ENCODE data around the gene SMURF2. TPM values are rescaled to one million over a fixed set of nuclear protein-coding genes. Genes with fewer than 3 reads are reported as not detected.
"Not testable (repeated sequence)": the region's sequence is repeated elsewhere in the genome, so short reads cannot be mapped to it uniquely, and the experiment has no call there.

SMURF2 gene
- total and polyA plus RNA-seq, 11 donors: 3.6 to 17.5 (median 12.2) TPM

DNA sequence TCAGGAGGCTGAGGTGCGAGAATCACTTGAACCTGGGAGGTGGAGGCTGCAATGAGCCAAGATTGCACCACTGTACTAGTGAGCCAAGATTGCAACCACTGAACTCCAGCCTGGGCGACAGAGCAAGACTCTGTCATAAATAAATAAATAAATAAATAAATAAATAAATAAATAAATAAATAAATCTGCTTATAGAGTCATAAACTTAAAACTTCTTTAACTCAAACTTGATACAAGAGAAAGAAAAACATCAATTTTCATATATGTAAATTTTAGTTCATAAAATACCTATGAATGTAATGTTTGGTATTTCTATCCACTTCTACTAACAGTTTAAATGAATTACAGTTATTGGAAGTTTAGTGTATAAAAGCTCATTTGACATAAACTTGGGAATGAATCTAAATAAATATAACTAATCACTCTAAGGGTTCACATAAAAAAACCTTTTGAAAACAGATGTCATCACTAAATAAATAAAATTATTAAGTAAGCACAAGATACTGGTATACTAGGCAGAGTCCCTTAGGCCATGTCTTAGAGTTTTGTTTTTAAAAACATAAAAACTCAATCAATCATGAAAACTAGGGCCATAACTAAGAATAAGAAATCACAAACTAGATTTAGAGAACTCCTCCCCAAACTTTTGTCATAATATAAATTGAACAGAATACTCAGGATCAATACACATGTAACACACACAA lies 54.1 kb downstream of the SMURF2 start:
- Histone ChIP-seq H3K27me3 (no peaks in the 10 kb centered on the region), H3K9me3 (peaks cover 0 to 10% (median 0%) of the 10 kb centered on the region in 12 donors), H3K36me3 (no peaks in the 10 kb centered on the region), H3K4me1 (peaks cover 0 to 35% (median 15%) of the 10 kb centered on the region in 12 donors), H3K27ac (peak overlapping the region in 1 of 12 donors; percentile 11), H3K4me3 (no peak overlapping the region)
- no peak for TF ChIP-seq POLR2A (IDR thresholded peaks at IDR 0.05)
- WGBS, 4 donors: 66 to 99% (median 96%) methylated on average over 2 of the region's 2 CpGs
- ATAC-seq: no peak
- DNase-seq: no peak
- intact Hi-C loops (cut with DNase I): no loop called here

DNA sequence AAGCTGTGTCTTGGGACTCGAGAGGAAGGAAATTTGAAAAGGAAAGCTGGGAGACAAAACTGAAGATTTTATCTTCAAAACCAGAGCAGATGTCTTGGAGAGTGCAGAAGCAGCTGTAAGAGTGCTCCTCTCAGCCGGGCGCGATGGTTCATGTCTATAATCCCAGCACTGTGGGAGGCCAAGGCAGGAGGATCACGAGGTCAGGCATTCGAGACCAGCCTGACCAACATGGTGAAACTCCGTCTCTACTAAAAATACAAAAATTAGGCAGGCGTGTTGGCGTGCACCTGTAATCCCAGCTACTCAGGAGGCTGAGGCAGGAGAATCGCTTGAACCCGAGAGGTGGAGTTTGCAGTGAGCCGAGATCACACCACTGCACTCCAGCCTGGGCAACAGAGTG lies 57.6 kb downstream of the SMURF2 start:
- peaks cover 0 to 29% (median 7%) of the 10 kb centered on the region in 12 donors for H3K4me1 ChIP-seq
- H3K27ac ChIP-seq, H3K27me3 ChIP-seq, H3K4me3 ChIP-seq, H3K36me3 ChIP-seq, H3K9me3 ChIP-seq, DNase-seq: not testable (repeated sequence)
- intact Hi-C loops (cut with DNase I): loop anchor here in 1 of 10 donors (5.0 kb wide), 1 partner anchor 37 kb away; no protein-coding TSS in a partner anchor
- ATAC-seq: peak in 1 of 4 donors; percentile 34
- 69 to 79% (median 72%) methylated on average over 12 of the region's 12 CpGs for WGBS, 4 donors

DNA sequence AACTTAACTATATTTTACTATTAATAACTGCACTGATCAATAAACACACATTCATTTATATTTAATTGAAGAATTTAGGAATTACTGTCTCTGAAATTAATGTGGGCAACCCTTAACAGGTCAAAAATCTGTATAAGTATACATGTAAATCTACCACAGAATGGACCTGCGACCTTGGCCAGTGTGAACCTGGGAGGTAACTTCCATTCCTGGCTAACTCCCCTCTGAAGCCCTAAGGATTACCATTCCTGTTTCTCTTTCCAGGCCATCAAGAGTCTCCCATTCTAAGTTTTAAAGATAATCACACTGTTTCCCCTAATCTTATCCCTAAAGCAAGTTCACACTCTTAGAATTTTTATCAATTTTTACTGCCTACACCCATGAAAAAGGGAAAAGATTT lies 58.1 kb downstream of the SMURF2 start:
- TF ChIP-seq, protein P1, sequence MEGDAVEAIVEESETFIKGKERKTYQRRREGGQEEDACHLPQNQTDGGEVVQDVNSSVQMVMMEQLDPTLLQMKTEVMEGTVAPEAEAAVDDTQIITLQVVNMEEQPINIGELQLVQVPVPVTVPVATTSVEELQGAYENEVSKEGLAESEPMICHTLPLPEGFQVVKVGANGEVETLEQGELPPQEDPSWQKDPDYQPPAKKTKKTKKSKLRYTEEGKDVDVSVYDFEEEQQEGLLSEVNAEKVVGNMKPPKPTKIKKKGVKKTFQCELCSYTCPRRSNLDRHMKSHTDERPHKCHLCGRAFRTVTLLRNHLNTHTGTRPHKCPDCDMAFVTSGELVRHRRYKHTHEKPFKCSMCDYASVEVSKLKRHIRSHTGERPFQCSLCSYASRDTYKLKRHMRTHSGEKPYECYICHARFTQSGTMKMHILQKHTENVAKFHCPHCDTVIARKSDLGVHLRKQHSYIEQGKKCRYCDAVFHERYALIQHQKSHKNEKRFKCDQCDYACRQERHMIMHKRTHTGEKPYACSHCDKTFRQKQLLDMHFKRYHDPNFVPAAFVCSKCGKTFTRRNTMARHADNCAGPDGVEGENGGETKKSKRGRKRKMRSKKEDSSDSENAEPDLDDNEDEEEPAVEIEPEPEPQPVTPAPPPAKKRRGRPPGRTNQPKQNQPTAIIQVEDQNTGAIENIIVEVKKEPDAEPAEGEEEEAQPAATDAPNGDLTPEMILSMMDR (IDR thresholded peaks at IDR 0.05): no peak
- no peak for TF ChIP-seq POLR2A (IDR thresholded peaks at IDR 0.05)
- no peak overlapping the region for H3K4me3 ChIP-seq
- intact Hi-C loops (cut with DNase I): loop anchor here in 1 of 10 donors (5.0 kb wide), 1 partner anchor 37 kb away; no protein-coding TSS in a partner anchor

DNA sequence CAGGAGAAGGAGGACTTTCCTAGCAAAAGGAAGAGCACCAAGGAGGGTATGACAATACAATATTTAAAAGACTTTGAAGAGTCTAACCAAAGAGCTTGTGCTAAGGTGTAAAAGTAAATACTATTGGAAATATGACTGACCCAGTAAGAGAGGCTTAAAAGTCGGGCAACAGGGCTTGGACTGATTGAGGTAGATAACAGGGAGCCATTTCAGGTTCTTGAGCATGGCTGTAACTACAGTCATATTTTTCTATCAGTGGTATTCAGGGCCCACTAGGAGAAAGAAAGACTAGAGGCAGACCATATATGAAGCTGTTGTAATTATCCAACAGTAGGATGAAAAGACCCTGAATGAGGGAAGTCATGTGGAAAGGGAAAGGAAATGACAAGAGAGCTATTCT lies 62.3 kb downstream of the SMURF2 start:
- H3K27me3 ChIP-seq: no peaks in the 10 kb centered on the region
- no peak overlapping the region for H3K4me3 ChIP-seq
- TF ChIP-seq, protein P1 (IDR thresholded peaks at IDR 0.05): no peak
- no peak for TF ChIP-seq POLR2A (IDR thresholded peaks at IDR 0.05)
- WGBS, 4 donors: 74 to 94% (median 91%) methylated on average over 1 of the region's 1 CpG
- intact Hi-C loops (cut with DNase I): loop anchor here in 1 of 10 donors (5.0 kb wide), 1 partner anchor 33 kb away; no protein-coding TSS in a partner anchor
- no peaks in the 10 kb centered on the region for H3K9me3 ChIP-seq
- H3K27ac ChIP-seq: no peak overlapping the region
- ATAC-seq (no peak), DNase-seq (no peak)
- H3K36me3 ChIP-seq: peaks cover 0 to 32% (median 28%) of the 10 kb centered on the region in 9 donors
- peaks cover 0 to 28% (median 7%) of the 10 kb centered on the region in 12 donors for H3K4me1 ChIP-seq

More for the DNA sequence above, 58.1 kb downstream of the SMURF2 start:
- ATAC-seq: no peak
- DNase-seq: no peak
- no peaks in the 10 kb centered on the region for H3K36me3 ChIP-seq
- H3K27me3 ChIP-seq: no peaks in the 10 kb centered on the region
- H3K9me3 ChIP-seq: peaks cover 0 to 3% (median 0%) of the 10 kb centered on the region in 12 donors
- 61 to 78% (median 68%) methylated on average over 1 of the region's 1 CpG for WGBS, 4 donors
- peaks cover 0 to 34% (median 7%) of the 10 kb centered on the region in 12 donors for H3K4me1 ChIP-seq
- H3K27ac ChIP-seq: peak overlapping the region in 1 of 12 donors; percentile 21

DNA sequence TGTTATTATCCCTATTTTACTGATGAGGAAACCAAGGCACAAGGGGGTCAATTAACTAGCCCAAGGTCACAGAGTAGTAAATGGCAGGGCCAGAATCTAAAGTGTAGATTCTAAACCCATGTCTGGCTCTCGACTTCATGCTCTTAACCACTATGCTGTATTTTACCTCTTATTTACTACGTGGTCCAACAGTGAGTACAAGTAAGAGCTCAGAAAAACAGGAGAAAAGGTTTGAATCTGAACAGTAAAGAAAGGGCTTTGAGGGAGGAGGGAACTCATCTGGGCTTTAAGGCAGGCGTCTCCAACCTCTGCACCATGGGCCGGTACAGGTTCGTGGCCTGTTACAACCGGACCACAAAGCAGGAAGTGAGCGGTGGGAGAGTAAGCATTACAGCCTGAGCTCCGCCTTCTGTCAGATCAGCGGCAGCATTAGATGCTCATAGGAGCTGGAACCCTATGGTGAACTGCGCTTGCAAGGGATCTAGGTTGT lies 62.9 kb downstream of the SMURF2 start:
- TF ChIP-seq, protein P1 (IDR thresholded peaks at IDR 0.05): no peak
- no peak for TF ChIP-seq POLR2A (IDR thresholded peaks at IDR 0.05)
- peaks cover 0 to 28% (median 4%) of the 10 kb centered on the region in 12 donors for H3K4me1 ChIP-seq
- H3K27me3 ChIP-seq: no peaks in the 10 kb centered on the region
- peaks cover 0 to 38% (median 33%) of the 10 kb centered on the region in 9 donors for H3K36me3 ChIP-seq
- no peak overlapping the region for H3K4me3 ChIP-seq
- peak overlapping the region in 1 of 12 donors; percentile 10 for H3K27ac ChIP-seq
- intact Hi-C loops (cut with DNase I): no loop called here
- ATAC-seq (peak in 1 of 4 donors; percentile 65), DNase-seq (no peak)
- 77 to 84% (median 78%) methylated on average over 10 of the region's 10 CpGs for WGBS, 4 donors
- H3K9me3 ChIP-seq: no peaks in the 10 kb centered on the region

Measured in heart left ventricle (tissue), 16 donors.